Cardiac muscle cell (in vitro differentiated cells and primary cell): ENCODE measurements around the gene CIAO1. TPM values are rescaled to one million over a fixed set of nuclear protein-coding genes. Genes with fewer than 3 reads are reported as not detected.

Experiments used
- DNase-seq, 2 donors: peaks; one replicate each; pipeline versions ENCODE4 v3.0.0 to v3.0.0-alpha.2; 2010 to 2017; ENCODE audit warnings: low read depth in 1 of 2, low spot score in 1 of 2
- H3K27ac ChIP-seq: fragments of 200-600 bp; sonication (generic); 2 replicates; pipeline ENCODE4 v1.5.1; 2016
- H3K27me3 ChIP-seq: fragments of 200-600 bp; sonication (generic); 2 replicates; pipeline ENCODE4 v1.6.0; 2016; ENCODE audit warnings: control low read depth
- H3K36me3 ChIP-seq: fragments of 200-600 bp; sonication (generic); 2 replicates; pipeline ENCODE4 v1.5.1; 2016; ENCODE audit warnings: control low read depth
- H3K4me1 ChIP-seq: fragments of 200-600 bp; sonication (generic); 2 replicates; pipeline ENCODE4 v1.8.1; 2017; ENCODE audit warnings: low read depth, mild to moderate bottlenecking, mixed run types
- H3K4me3 ChIP-seq: fragments of 200-600 bp; sonication (generic); 2 replicates; pipeline ENCODE4 v1.5.1; 2016; ENCODE audit warnings: mild to moderate bottlenecking
- H3K9me3 ChIP-seq: fragments of 200-600 bp; sonication (generic); 2 replicates; pipeline ENCODE4 v1.5.1; 2017; ENCODE audit warnings: low read depth, mild to moderate bottlenecking, control low read depth
- polyA plus RNA-seq: library from polyadenylated mRNA; unstranded; fragments of >200 nt; fragmentation: Nextera tagmentation; extraction: Ambion mirVana; gene quantifications from 2 replicates; pipeline ENCODE4 v1.2.1, GENCODE V29; 2016
- total RNA-seq: library from RNA; depleted of rRNA; stranded (reverse); fragments of >200 nt; gene quantifications from 2 replicates; pipeline ENCODE4 v1.2.3, GENCODE V29; 2016
- TF ChIP-seq, protein P1 (sequence below): IDR thresholded peaks from 2 replicates; pipeline ENCODE4 v1.5.1; 2012; ENCODE audit warnings: low read depth, mild to moderate bottlenecking, low read length

The CIAO1 gene
- total and polyA plus RNA-seq, 2 experiments from 2014 or later, result 88.6 to 97.3 TPM

DNA sequence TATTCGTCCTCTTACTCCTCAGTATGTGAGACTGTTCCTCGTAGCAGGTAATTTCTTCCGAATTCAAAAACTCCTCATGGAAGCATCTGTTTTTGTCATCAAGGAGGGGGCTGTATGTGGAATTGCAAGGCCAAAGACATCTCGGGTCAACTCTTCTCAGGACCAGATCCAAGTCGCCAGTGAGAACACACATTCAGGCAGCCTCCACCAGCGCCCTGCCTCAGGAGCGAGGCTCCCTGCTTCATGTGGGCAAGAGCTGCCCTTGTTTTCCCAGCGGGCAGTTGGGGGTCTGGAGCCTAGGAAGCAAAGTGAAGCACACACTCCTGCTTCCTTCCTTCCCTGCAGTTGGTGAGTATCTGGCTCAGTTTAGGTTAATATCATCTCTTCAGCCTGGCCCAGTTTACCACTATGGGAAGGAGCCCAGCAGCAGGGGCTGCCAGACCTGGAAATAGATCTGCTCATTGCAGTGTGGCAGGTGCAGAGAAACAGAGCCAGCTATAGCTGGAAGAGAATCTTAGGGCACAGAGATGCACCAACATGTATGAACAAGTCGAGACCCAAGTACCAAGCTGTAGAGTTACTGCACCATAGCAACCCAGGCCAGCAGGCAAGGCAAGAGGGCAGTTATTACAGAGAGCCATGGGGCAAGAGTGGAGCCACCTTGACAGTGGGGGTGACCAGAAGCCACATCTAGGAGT, 25.5 kb upstream of the CIAO1 start:
- H3K9me3 ChIP-seq, result no peaks in the 10 kb centered on the region
- TF ChIP-seq, protein P1, sequence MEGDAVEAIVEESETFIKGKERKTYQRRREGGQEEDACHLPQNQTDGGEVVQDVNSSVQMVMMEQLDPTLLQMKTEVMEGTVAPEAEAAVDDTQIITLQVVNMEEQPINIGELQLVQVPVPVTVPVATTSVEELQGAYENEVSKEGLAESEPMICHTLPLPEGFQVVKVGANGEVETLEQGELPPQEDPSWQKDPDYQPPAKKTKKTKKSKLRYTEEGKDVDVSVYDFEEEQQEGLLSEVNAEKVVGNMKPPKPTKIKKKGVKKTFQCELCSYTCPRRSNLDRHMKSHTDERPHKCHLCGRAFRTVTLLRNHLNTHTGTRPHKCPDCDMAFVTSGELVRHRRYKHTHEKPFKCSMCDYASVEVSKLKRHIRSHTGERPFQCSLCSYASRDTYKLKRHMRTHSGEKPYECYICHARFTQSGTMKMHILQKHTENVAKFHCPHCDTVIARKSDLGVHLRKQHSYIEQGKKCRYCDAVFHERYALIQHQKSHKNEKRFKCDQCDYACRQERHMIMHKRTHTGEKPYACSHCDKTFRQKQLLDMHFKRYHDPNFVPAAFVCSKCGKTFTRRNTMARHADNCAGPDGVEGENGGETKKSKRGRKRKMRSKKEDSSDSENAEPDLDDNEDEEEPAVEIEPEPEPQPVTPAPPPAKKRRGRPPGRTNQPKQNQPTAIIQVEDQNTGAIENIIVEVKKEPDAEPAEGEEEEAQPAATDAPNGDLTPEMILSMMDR, result no peak
- DNase-seq, result no peak

DNA sequence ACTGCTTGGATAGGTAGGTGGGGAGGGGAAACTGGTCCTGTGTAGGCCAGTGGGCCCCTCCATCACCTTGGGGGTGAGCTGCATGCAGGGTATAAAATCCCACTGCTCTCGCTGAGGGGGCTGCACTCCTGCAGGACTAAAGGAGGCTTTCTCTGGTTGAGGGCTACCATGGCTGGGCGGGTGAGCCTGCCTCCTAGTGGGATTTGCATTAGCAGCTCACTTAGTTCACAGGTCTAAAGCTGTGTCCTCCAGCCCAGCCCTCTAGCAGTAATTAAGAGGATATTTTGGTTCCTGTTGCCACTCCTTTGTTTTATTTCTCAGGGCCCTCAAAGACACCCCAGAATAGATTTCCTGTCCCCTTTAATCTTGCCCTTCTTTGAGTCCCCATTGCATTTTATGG, 24.8 kb upstream of the CIAO1 start:
- Histone ChIP-seq H3K36me3 (no peaks in the 10 kb centered on the region), H3K4me3 (no peak overlapping the region), H3K4me1 (peaks cover 6% of the 10 kb centered on the region), H3K27me3 (no peaks in the 10 kb centered on the region), H3K9me3 (no peaks in the 10 kb centered on the region), H3K27ac (no peak overlapping the region)
- TF ChIP-seq, protein P1, result no peak
- no peak for DNase-seq

More for the DNA sequence above, 25.5 kb upstream of the CIAO1 start:
- H3K4me3 ChIP-seq, result no peak overlapping the region
- H3K27me3 ChIP-seq, result no peaks in the 10 kb centered on the region
- peaks cover 6% of the 10 kb centered on the region for H3K4me1 ChIP-seq
- H3K27ac ChIP-seq, result peak overlapping the region; percentile 12
- H3K36me3 ChIP-seq, result no peaks in the 10 kb centered on the region

DNA sequence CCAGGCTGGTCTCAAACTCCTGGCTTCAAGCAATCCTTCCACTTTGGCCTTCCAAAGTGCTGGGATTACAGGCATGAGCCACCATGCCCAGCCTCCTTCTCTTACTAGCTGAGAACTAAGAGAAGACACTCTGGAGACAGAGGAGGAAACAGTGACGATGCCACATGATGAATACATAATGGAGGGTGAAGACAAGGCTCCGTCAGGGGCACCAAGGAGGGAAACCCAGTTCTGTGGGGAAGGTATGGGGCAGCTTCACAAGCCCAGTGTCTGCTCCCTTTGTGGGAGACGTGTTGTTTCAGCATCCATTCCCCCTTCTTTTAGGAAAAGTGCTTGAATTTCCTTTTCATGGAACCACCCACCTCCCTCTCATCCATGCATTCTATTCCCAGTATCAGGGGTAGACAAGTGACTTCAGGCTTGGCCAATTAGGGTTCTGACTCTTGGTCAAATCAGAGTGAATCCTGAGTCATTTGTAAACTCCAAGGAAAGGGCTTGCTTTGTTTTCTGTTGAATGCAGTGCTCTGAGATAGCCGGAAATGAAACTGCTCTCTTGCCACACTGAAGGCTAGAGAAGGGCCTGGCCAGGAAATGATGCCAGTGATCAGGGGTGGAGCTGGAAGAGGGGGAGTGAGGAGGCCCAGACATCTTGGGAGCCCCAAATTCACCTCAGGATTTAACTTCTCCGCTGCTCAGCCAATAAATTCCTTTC, 24.0 kb upstream of the CIAO1 start:
- H3K9me3 ChIP-seq, result no peaks in the 10 kb centered on the region
- DNase-seq, result peak in 1 of 2 donors; percentile 88
- H3K27ac ChIP-seq, result no peak overlapping the region
- no peak overlapping the region for H3K4me3 ChIP-seq
- H3K27me3 ChIP-seq, result no peaks in the 10 kb centered on the region
- peaks cover 6% of the 10 kb centered on the region for H3K4me1 ChIP-seq
- TF ChIP-seq, protein P1, result no peak
- no peaks in the 10 kb centered on the region for H3K36me3 ChIP-seq

DNA sequence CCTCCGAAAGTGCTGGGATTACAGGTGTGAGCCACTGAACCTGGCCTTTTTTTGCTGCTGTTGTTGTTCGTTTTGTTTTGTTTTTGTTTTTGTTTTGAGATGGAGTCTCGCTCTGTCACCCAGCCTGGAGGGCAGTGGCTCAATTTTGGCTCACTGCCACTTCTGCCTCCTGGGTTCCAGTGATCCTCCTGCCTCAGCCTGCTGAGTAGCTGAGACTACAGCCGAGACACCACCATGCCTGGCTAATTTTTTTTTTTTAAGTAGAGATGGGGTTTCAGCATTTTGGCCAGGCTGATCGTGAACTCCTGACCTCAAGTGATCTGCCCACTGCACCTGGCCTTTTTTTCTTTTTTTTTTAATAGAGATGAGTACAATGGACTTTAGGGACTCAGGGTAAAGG, 22.2 kb upstream of the CIAO1 start:
- H3K36me3 ChIP-seq, result no peaks in the 10 kb centered on the region
- no peaks in the 10 kb centered on the region for H3K27me3 ChIP-seq
- no peaks in the 10 kb centered on the region for H3K9me3 ChIP-seq

DNA sequence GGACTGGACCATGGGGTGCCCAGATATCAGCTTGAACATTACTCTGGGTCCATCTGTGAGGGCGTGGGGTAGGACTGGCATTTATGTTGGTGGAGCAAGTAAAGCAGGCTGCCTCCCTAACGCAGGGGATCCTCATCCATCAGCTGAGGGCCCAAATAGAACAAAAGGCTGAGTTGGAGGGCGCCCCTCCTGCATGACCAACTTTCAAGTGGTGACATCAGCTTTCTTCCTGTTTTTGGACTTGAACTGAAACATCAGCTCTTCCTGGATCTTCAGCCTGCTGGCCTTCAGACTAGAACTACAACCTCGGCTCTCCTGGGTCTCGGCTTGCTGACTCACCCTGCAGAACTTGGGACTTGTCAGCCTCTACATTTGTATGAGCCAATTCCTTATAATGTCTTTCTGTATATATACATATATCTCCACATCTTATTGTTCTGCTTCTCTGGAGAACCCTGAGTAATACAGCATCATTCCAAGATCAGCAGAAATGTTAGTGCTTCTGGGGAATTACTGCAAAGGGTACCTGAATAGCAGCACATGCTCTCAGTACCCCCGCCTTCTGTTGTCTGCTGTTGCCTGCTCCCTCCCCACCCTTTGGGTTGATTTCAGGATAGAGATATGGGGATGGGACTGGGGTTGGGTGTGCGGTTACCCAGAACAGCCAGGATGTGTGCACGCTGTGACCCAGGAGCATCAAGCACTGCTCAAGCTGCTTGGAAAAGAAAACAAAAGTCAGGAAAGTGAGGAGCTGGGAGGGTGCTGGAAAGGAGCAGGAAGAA, 20.2 kb upstream of the CIAO1 start:
- no peak overlapping the region for H3K4me3 ChIP-seq
- peak in 1 of 2 donors; percentile 60 for DNase-seq
- H3K27me3 ChIP-seq, result no peaks in the 10 kb centered on the region
- no peaks in the 10 kb centered on the region for H3K4me1 ChIP-seq
- H3K9me3 ChIP-seq, result no peaks in the 10 kb centered on the region
- no peaks in the 10 kb centered on the region for H3K36me3 ChIP-seq
- TF ChIP-seq, protein P1, result no peak
- H3K27ac ChIP-seq, result no peak overlapping the region

More for the DNA sequence above, 22.2 kb upstream of the CIAO1 start:
- no peak overlapping the region for H3K27ac ChIP-seq
- no peak overlapping the region for H3K4me3 ChIP-seq
- no peak for DNase-seq
- peaks cover 6% of the 10 kb centered on the region for H3K4me1 ChIP-seq
- TF ChIP-seq, protein P1, result no peak
